H9 (cell line): Measurements from ENCODE around the gene MRGPRX3. TPM values are rescaled to one million over a fixed set of nuclear protein-coding genes. Genes with fewer than 3 reads are reported as not detected.

Experiments used
- DNase-seq: peaks from one replicate; pipeline ENCODE4 v3.0.0-alpha.2; 2017
- H2AFZ ChIP-seq: one replicate; pipeline ENCODE4 v1.6.1; 2013; ENCODE audit warnings: mild to moderate bottlenecking, low read length, control low read depth, moderate library complexity
- H2AK5ac ChIP-seq: 2 replicates; pipeline ENCODE4 v1.6.1; 2013; ENCODE audit warnings: low read length, control low read depth, mixed read lengths; ENCODE audit not compliant: insufficient read length
- H2BK120ac ChIP-seq: one replicate; pipeline ENCODE4 v1.6.1; 2013; ENCODE audit warnings: low read depth, mild to moderate bottlenecking, low read length, control low read depth, inconsistent platforms; ENCODE audit not compliant: poor library complexity, severe bottlenecking
- H2BK12ac ChIP-seq: 2 replicates; pipeline ENCODE4 v1.6.1; 2013; ENCODE audit warnings: low read length, control low read depth, mixed read lengths, low read depth; ENCODE audit not compliant: insufficient read length
- H2BK15ac ChIP-seq: 2 replicates; pipeline ENCODE4 v1.6.1; 2013; ENCODE audit warnings: low read depth, low read length, control low read depth
- H2BK20ac ChIP-seq: one replicate; pipeline ENCODE4 v1.6.1; 2013; ENCODE audit warnings: low read depth, mild to moderate bottlenecking, low read length, control low read depth, inconsistent platforms; ENCODE audit not compliant: poor library complexity, severe bottlenecking
- H2BK5ac ChIP-seq: 2 replicates; pipeline ENCODE4 v1.6.1; 2013; ENCODE audit warnings: low read length, control low read depth, mixed read lengths; ENCODE audit not compliant: insufficient read length
- H3K14ac ChIP-seq: 2 replicates; pipeline ENCODE4 v1.6.1; 2013; ENCODE audit warnings: low read length, control low read depth; ENCODE audit not compliant: insufficient read depth
- H3K18ac ChIP-seq: 2 replicates; pipeline ENCODE4 v1.6.1; 2013; ENCODE audit warnings: low read depth, mild to moderate bottlenecking, mixed read lengths, low read length, control low read depth; ENCODE audit not compliant: insufficient read length
- H3K23ac ChIP-seq: 2 replicates; pipeline ENCODE4 v1.6.1; 2013; ENCODE audit warnings: low read length, control low read depth, mixed read lengths, low read depth; ENCODE audit not compliant: insufficient read length
- H3K23me2 ChIP-seq: 2 replicates; pipeline ENCODE4 v1.6.1; 2013; ENCODE audit warnings: low read depth, mild to moderate bottlenecking, mixed read lengths, low read length, control low read depth; ENCODE audit not compliant: insufficient read length, poor library complexity, severe bottlenecking
- H3K27ac ChIP-seq: 2 replicates; pipeline ENCODE4 v1.5.1; 2013; ENCODE audit warnings: low read length, control low read depth, mixed read lengths, low read depth; ENCODE audit not compliant: insufficient read length
- H3K27me3 ChIP-seq: 2 replicates; pipeline ENCODE4 v1.6.1; 2013; ENCODE audit warnings: low read length, control low read depth, inconsistent platforms; ENCODE audit not compliant: insufficient read depth
- H3K4ac ChIP-seq: 2 replicates; pipeline ENCODE4 v1.6.1; 2013; ENCODE audit warnings: low read depth, mild to moderate bottlenecking, control low read depth, inconsistent platforms, low read length, moderate library complexity
- H3K4me1 ChIP-seq: 2 replicates; pipeline ENCODE4 v1.6.1; 2013; ENCODE audit warnings: low read length, control low read depth, inconsistent platforms; ENCODE audit not compliant: insufficient read depth
- H3K4me2 ChIP-seq: 2 replicates; pipeline ENCODE4 v1.6.1; 2013; ENCODE audit warnings: low read length, control low read depth, mixed read lengths; ENCODE audit not compliant: insufficient read length, insufficient read depth
- H3K56ac ChIP-seq: 2 replicates; pipeline ENCODE4 v1.6.1; 2013; ENCODE audit warnings: low read depth, mild to moderate bottlenecking, mixed read lengths, low read length, control low read depth; ENCODE audit not compliant: insufficient read length
- H3K79me1 ChIP-seq: 2 replicates; pipeline ENCODE4 v1.6.1; 2013; ENCODE audit warnings: low read depth, mild to moderate bottlenecking, moderate library complexity, low read length, control low read depth, inconsistent platforms; ENCODE audit not compliant: insufficient read depth, poor library complexity, severe bottlenecking
- H3K79me2 ChIP-seq: 2 replicates; pipeline ENCODE4 v1.6.1; 2013; ENCODE audit warnings: low read length, control low read depth, inconsistent platforms; ENCODE audit not compliant: insufficient read depth
- H3K9ac ChIP-seq: 2 replicates; pipeline ENCODE4 v1.6.1; 2013; ENCODE audit warnings: low read length, control low read depth, mixed read lengths; ENCODE audit not compliant: insufficient read length; ENCODE audit errors: extremely low read depth
- H3K9me3 ChIP-seq: one replicate; pipeline ENCODE4 v1.6.1; 2013; ENCODE audit warnings: low read depth, low read length, inconsistent platforms; ENCODE audit not compliant: control insufficient read depth
- H3T11ph ChIP-seq: one replicate; pipeline ENCODE4 v1.6.1; 2013; ENCODE audit warnings: mild to moderate bottlenecking, low read length, control low read depth, inconsistent platforms
- H4K20me1 ChIP-seq: one replicate; pipeline ENCODE4 v1.6.1; 2013; ENCODE audit not compliant: control insufficient read depth, insufficient read length, insufficient read depth
- H4K5ac ChIP-seq: 2 replicates; pipeline ENCODE4 v1.6.1; 2013; ENCODE audit warnings: low read depth, mild to moderate bottlenecking, mixed read lengths, low read length, control low read depth; ENCODE audit not compliant: insufficient read length
- H4K8ac ChIP-seq: replicated peaks from 2 replicates; pipeline ENCODE4 v1.6.1; 2013; ENCODE audit warnings: low read length, control low read depth, mixed read lengths, low read depth; ENCODE audit not compliant: insufficient read length
- H4K91ac ChIP-seq: 2 replicates; pipeline ENCODE4 v1.6.1; 2013; ENCODE audit warnings: low read depth, mild to moderate bottlenecking, moderate library complexity, mixed read lengths, low read length, control low read depth; ENCODE audit not compliant: insufficient read length
- H3K27ac Mint-ChIP-seq, 3 experiments: 2 replicates in 2 of 3; 3 replicates in 1 of 3; pipeline ENCODE4 v1.8.0; 2020 to 2021; ENCODE audit warnings: mixed read lengths in 3 of 3, mild to moderate bottlenecking in 1 of 3, moderate library complexity in 1 of 3
- H3K27me3 Mint-ChIP-seq: 2 replicates; pipeline ENCODE4 v1.8.0; 2021; ENCODE audit warnings: low read depth, mild to moderate bottlenecking, moderate library complexity, mixed read lengths
- H3K36me3 Mint-ChIP-seq, 3 experiments: 2 replicates in 2 of 3; 3 replicates in 1 of 3; pipeline ENCODE4 v1.8.0; 2020 to 2021; ENCODE audit warnings: low read depth in 3 of 3, mixed read lengths in 3 of 3; ENCODE audit not compliant: insufficient read depth in 1 of 3
- H3K4me1 Mint-ChIP-seq, 2 experiments: 2 replicates each; pipeline ENCODE4 v1.8.0; 2020; ENCODE audit warnings: mixed read lengths in 2 of 2
- H3K4me3 Mint-ChIP-seq, 2 experiments: 2 replicates in 1 of 2; 3 replicates in 1 of 2; pipeline ENCODE4 v1.8.0; 2020 to 2021; ENCODE audit warnings: mild to moderate bottlenecking in 2 of 2, mixed read lengths in 2 of 2, moderate library complexity in 1 of 2
- H3K9me3 Mint-ChIP-seq, 2 experiments: 2 replicates in 1 of 2; 3 replicates in 1 of 2; pipeline ENCODE4 v1.8.0; 2020; ENCODE audit warnings: mild to moderate bottlenecking in 2 of 2, mixed read lengths in 2 of 2, moderate library complexity in 1 of 2
- WGBS: extraction: QIAGEN DNeasy Blood & Tissue Kit; methylation state at CpG from one replicate; pipeline ENCODE4 v1.1.7; 2013; ENCODE audit warnings: missing lambda C conversion rate, low lambda C conversion rate, mixed read lengths; ENCODE audit not compliant: insufficient read length; ENCODE audit errors: extremely low coverage; 5-methylcytosine and 5-hydroxymethylcytosine counted together
- total RNA-seq: library from RNA; stranded (reverse); gene quantifications from 2 replicates; pipeline ENCODE4 v1.2.1, GENCODE V29; 2021
- TF ChIP-seq, protein P1 (sequence below): fragments of 200-600 bp; sonication (generic); conservative IDR thresholded peaks from 3 replicates; pipeline ENCODE4 v1.8.0; 2021; ENCODE audit warnings: antibody characterized with exemption, mild to moderate bottlenecking

The MRGPRX3 gene
- total RNA-seq, 1 experiment from 2014 or later, result not detected

GRCh38 chr11:18140145-18140544, 7.8 kb downstream of the MRGPRX3 start:
- H3K27ac ChIP-seq, result no peak overlapping the region
- no peak overlapping the region for H4K5ac ChIP-seq
- H3T11ph ChIP-seq, result no peak overlapping the region
- H4K8ac ChIP-seq, result no peak overlapping the region
- H3K14ac ChIP-seq, result no peak overlapping the region
- H4K91ac ChIP-seq, result no peak overlapping the region
- H3K23ac ChIP-seq, result no peak overlapping the region
- peaks cover 3% of the 10 kb centered on the region; the same call in 1 of the 2 replicates for H3K4me1 ChIP-seq
- H3K27ac Mint-ChIP-seq, result no peak overlapping the region
- H3K9me3 ChIP-seq, result no peaks in the 10 kb centered on the region
- no peaks in the 10 kb centered on the region for H3K79me2 ChIP-seq
- no peak overlapping the region for H3K4me3 Mint-ChIP-seq
- H2BK120ac ChIP-seq, result no peak overlapping the region
- no peak for DNase-seq
- no peaks in the 10 kb centered on the region for H3K27me3 ChIP-seq
- WGBS, result no CpG with 5 or more reads among the region's 2 CpGs
- H2BK5ac ChIP-seq, result no peak overlapping the region
- H4K20me1 ChIP-seq, result no peaks in the 10 kb centered on the region
- H3K18ac ChIP-seq, result no peak overlapping the region
- no peaks in the 10 kb centered on the region for H3K23me2 ChIP-seq
- H2BK15ac ChIP-seq, result no peak overlapping the region
- no peak overlapping the region for H2BK20ac ChIP-seq
- no peak overlapping the region for H2AK5ac ChIP-seq
- no peak overlapping the region for H3K4ac ChIP-seq
- H3K4me1 Mint-ChIP-seq, result peaks cover 9 to 10% of the 10 kb centered on the region in 2 experiments
- TF ChIP-seq, protein P1, sequence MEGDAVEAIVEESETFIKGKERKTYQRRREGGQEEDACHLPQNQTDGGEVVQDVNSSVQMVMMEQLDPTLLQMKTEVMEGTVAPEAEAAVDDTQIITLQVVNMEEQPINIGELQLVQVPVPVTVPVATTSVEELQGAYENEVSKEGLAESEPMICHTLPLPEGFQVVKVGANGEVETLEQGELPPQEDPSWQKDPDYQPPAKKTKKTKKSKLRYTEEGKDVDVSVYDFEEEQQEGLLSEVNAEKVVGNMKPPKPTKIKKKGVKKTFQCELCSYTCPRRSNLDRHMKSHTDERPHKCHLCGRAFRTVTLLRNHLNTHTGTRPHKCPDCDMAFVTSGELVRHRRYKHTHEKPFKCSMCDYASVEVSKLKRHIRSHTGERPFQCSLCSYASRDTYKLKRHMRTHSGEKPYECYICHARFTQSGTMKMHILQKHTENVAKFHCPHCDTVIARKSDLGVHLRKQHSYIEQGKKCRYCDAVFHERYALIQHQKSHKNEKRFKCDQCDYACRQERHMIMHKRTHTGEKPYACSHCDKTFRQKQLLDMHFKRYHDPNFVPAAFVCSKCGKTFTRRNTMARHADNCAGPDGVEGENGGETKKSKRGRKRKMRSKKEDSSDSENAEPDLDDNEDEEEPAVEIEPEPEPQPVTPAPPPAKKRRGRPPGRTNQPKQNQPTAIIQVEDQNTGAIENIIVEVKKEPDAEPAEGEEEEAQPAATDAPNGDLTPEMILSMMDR, result no peak
- H3K56ac ChIP-seq, result no peak overlapping the region
- H3K9me3 Mint-ChIP-seq, result peaks cover 0 to 5% of the 10 kb centered on the region in 2 experiments; a peak in 2 of 5 replicates
- H2AFZ ChIP-seq, result no peak overlapping the region
- no peak overlapping the region for H3K4me2 ChIP-seq
- no peak overlapping the region for H2BK12ac ChIP-seq
- no peaks in the 10 kb centered on the region for H3K79me1 ChIP-seq
- H3K9ac ChIP-seq, result no peak overlapping the region
- H3K36me3 Mint-ChIP-seq, result no peaks in the 10 kb centered on the region; a peak in 1 of 7 replicates
- H3K27me3 Mint-ChIP-seq, result no peaks in the 10 kb centered on the region; the same call in none of the 2 replicates
